HG03196 (cell line): ENCODE measurements around the gene B4GALT5.
A peak's percentile ranks its signal among the peaks of the same experiment; 100 is the strongest.
"Not testable (repeated sequence)": the region's sequence is repeated elsewhere in the genome, so short reads cannot be mapped to it uniquely, and the experiment has no call there.

Experiments used
- ATAC-seq: cut with Tn5 transposase; IDR thresholded peaks from one replicate; pipeline ENCODE4 v1.9.1; 2021; ENCODE audit not compliant: unreplicated experiment

The B4GALT5 gene

GRCh38 chr20:49737260-49737659, 23.6 kb upstream of the B4GALT5 start:
- no peak for ATAC-seq

- no peak for ATAC-seq
These were observed 16.1 kb upstream of the B4GALT5 start for GRCh38 chr20:49729780-49730179.

DNA sequence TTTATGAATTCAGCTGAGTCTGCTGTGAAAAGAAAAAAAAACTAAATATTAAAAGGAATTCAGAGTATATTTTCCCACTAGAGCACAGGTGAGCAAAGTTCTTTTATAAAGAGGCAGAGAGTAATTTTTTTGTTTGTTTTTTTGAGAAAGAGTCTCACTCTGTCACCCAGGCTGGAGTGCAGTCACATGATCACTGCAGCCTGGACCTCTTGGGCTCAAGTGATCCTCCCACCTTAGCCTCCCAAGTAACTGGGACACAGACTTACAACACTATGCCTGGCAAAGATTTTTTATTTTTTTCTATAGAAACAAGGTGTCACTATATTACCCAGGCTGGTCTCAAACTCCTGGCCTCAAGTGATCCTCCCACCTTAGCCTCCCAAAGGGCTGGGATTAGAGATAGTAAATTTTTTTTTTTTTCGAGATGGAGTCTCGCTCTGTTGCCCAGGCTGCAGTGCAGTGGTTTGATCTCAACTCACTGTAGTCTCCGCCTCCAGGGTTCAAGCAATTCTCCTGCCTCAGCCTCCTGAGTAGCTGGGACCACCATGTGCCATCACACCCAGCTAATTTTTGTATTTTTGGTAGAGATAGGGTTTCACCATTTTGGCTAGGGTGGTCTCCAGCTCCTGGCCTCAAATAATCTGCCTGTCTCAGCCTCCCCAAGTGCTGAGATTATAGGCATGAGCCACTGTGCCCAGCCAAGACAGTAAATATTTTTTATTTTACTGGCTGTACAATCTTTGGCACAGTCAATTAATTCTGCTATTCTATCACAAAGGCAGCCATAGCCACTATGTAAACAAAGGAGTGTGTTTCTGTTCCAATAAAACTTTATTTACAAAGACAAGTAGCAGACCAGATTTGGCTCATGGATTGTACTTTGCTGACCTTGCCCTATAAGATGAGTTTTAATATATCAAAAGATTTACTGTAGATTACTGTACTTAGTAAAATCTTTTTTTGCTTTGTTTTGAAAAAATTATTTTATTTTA, 14.5 kb upstream of the B4GALT5 start:
- no peak for ATAC-seq

GRCh38 chr20:49727478-49727877, 13.8 kb upstream of the B4GALT5 start:
- ATAC-seq, result no peak

GRCh38 chr20:49725694-49726093, 12.0 kb upstream of the B4GALT5 start:
- no peak for ATAC-seq

DNA sequence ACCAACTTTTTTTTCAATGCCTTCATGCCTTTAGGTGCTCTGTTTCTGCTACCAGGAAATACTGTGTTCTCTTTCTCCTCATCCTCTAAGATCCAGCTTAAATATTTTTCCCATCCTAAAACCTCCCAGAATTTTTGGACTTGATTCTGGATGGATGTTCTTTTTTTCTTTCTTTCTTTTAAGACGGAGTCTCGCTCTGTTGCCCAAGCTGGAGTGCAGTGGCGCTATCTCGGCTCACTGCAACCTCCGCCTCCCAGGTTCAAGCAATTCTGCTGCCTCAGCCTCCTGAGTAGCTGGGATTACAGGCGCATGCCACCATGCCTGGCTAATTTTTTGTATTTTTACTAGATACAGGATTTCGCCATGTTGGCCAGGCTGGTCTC, 11.5 kb upstream of the B4GALT5 start:
- not testable (repeated sequence) for ATAC-seq

DNA sequence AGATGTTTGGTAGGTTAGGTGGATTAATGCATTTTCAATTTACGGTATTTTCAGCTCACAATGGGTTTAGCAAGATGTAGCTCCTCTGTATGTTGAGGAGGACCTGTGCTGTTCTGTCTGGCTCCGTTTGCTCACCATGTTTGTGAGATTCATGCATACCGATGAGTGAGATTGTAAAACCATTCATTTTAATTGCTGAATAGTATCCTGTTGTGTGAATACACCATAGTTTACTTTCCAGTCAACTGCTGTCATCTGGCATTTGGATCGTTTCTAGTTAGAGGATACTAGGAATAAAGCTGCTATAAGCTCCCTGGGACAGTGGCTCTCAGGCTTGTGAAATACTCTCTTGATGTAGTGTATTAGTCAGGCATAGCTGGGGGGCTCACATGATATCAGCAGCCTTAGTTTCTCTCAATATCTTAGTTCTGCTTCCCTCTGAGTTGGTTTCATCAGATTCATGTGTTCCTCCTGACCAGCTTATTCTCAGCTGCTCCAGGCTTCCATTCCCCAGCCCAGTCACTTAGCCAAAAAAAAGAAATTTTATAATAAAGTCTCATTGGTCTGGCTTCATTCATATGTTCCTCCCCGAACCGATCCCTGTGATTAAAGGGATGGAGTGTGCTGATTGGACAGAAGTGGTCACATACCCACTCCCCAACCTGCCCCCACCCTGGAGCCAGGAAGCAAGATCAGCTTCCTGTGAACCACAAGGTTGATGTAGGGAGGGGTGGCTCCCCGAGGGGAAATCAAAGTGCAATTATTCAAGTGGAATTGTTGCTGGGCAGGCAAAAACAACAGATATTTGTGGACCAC, 10.9 kb upstream of the B4GALT5 start:
- no peak for ATAC-seq

GRCh38 chr20:49723758-49724157, 10.1 kb upstream of the B4GALT5 start:
- not testable (repeated sequence) for ATAC-seq

DNA sequence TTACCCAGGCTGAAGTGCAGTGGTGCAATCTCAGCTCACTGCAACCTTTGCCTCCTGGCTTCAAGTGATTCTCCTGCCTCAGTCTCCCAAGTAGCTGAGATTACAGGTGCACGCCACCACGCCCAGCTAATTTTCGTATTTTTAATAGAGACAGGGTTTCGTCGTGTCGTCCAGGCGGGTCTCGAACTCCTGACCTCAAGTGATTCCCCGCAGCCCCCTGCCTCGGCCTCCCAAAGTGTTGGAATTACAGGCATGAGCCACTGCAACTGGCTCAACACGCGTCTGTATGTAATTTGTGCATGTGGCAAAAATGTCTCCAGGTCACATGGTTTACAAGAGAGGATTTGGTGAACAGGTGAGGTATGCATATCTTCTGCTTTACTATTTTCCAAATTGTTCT, 7.6 kb upstream of the B4GALT5 start:
- not testable (repeated sequence) for ATAC-seq

- no peak for ATAC-seq
These were observed 1.8 kb upstream of the B4GALT5 start for GRCh38 chr20:49715466-49715865.

- ATAC-seq, result peak; percentile 50
These were observed 504 bp downstream of the B4GALT5 start for GRCh38 chr20:49712996-49713752.

GRCh38 chr20:49712646-49712995, 1.1 kb downstream of the B4GALT5 start:
- no peak for ATAC-seq

DNA sequence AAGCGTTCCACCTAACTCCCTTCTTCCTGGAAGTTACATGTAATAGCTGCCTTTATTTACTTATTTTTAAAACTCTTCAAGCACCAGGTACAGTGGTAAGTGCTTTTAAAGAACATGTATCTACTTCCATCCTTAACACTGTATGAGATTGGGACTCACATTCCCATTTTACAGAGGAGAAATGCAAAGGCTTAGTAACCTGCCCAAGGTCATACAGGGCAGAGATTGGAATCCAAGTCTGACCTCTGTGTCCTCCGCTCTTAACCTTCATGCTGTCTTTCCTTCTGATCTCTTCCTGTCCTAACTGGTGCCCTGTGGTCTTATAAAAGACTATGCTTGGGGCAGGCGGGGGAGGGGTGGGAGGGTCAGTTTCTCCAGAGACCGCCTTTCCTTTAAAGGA, 1.6 kb downstream of the B4GALT5 start:
- no peak for ATAC-seq

DNA sequence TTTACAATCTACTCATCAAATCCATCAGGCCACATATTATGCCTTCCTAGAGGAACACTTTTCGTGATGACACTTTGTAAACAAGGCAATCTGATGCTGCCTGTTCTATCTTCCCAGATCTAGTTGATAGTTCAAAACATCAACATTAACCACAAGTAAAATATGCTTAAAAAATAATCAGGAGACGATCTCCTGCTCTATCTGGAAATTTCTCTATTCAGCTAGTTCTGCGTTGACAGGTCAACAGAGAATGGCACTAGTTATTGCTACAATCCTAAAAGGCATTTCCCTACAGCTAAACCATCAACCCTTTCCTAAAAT, 2.1 kb downstream of the B4GALT5 start:
- ATAC-seq, result no peak

- no peak for ATAC-seq
These were observed 2.6 kb downstream of the B4GALT5 start for GRCh38 chr20:49710971-49711666.

- ATAC-seq, result no peak
These were observed 6.6 kb downstream of the B4GALT5 start for GRCh38 chr20:49707118-49707517.

DNA sequence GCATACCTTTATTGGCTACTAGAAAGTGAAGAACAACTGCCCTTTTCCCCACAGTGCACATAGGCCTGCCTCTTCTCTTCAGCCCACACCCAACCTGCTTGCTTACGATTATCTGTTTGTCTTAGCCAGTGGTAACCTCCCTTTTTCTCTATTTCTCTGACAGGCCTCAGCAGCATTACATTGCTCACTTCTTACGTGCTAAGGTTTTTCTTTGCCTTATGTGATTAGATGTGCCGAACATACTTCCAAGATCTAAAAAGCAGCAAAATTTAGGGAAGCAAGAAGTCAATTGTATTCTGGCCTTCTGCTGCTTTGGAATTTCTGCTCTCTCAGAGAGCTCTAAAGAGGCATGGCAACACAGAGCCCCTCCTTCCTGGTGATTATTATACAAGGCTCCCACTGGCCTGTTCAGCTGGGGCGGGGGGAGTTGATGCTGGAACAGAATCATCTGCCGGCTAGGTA, 7.0 kb downstream of the B4GALT5 start:
- no peak for ATAC-seq

- ATAC-seq, result not testable (repeated sequence)
These were observed 7.8 kb downstream of the B4GALT5 start for GRCh38 chr20:49705893-49706292.

DNA sequence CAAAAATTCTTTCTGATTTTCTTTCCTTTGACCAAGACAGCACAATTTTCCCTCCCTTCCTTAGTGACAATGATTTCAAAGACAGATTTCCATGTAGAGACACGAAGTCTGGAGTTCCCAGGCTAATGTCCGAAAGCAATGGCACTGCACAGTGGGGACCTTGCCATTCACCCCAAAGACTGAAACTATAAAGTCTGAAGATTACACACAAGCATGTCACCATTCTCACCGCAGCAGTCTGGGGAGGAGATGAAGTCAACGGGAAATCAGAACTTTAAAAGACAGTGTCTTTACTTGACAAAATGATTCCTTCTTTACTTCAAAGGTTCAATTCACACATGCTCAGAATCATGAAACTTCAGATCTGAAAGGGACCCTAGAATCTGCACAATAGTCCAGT, 8.3 kb downstream of the B4GALT5 start:
- no peak for ATAC-seq

GRCh38 chr20:49704932-49705336, 8.7 kb downstream of the B4GALT5 start:
- no peak for ATAC-seq

DNA sequence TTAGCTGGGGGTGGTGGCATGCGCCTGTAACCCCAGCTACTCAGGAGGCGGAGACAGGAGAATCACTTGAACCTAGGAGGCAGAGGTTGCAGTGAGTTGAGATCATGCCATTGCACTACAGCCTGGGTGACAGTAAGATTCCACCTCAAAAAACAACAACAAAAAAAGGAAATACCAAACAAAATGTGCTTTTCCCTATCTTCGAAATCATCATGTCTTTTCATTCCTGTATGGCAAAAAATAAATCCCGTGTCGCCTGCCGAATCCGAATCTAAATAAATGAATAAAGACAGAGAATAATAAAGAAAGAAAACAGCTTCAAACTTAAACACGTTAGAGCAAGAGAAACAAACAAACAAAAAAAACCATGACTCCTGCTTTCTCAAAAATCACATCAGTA, 11.8 kb downstream of the B4GALT5 start:
- ATAC-seq, result no peak
